Natural killer cell (primary cell): ENCODE results near the gene DUS1L. TPM values are rescaled to one million over a fixed set of nuclear protein-coding genes. Genes with fewer than 3 reads are reported as not detected.
A peak's percentile ranks its signal among the peaks of the same experiment; 100 is the strongest.

ENCODE experiments used
- ATAC-seq, 3 donors: fragments of 150-1000 bp in 2 of 3; fragments of 200-7000 bp in 1 of 3; cut with Tn5 transposase; 1 replicate in 1 of 3; 2 replicates in 2 of 3; pipeline ENCODE4 v1.10.0; 2021; ENCODE audit warnings: mild to moderate bottlenecking in 2 of 3, moderate library complexity in 2 of 3
- DNase-seq, 2 donors: peaks; one replicate each; pipeline versions ENCODE4 v3.0.0 to v3.0.0-alpha.2; 2013 to 2021; ENCODE audit warnings: mixed read lengths in 1 of 2
- H3K27ac ChIP-seq: one replicate; pipeline ENCODE4 v1.5.1; 2013; ENCODE audit warnings: mild to moderate bottlenecking, low read length
- H3K27me3 ChIP-seq: one replicate; pipeline ENCODE4 v1.6.1; 2013; ENCODE audit warnings: low read length; ENCODE audit not compliant: control insufficient read depth, insufficient read depth
- H3K36me3 ChIP-seq: one replicate; pipeline ENCODE4 v1.6.1; 2013; ENCODE audit warnings: low read length; ENCODE audit not compliant: control insufficient read depth, insufficient read depth
- H3K4me1 ChIP-seq: one replicate; pipeline ENCODE4 v1.6.1; 2013; ENCODE audit warnings: low read length; ENCODE audit not compliant: control insufficient read depth, insufficient read depth
- H3K4me3 ChIP-seq: one replicate; pipeline ENCODE4 v1.5.1; 2013; ENCODE audit warnings: low read length
- H3K9me3 ChIP-seq: one replicate; pipeline ENCODE4 v1.6.1; 2013; ENCODE audit warnings: low read length; ENCODE audit not compliant: control insufficient read depth, insufficient read depth
- H3K27ac Mint-ChIP-seq, 2 donors: one replicate each; pipeline ENCODE4 v1.8.0; 2022; ENCODE audit warnings: mild to moderate bottlenecking in 2 of 2, mixed read lengths in 2 of 2, moderate library complexity in 1 of 2
- H3K27me3 Mint-ChIP-seq, 2 donors: one replicate each; pipeline ENCODE4 v1.8.0; 2022; ENCODE audit warnings: low read depth in 2 of 2, mixed read lengths in 2 of 2
- H3K36me3 Mint-ChIP-seq: one replicate; pipeline ENCODE4 v1.8.0; 2022; ENCODE audit warnings: mixed read lengths
- H3K4me1 Mint-ChIP-seq, 2 donors: one replicate each; pipeline ENCODE4 v1.8.0; 2022; ENCODE audit warnings: mixed read lengths in 2 of 2
- H3K4me3 Mint-ChIP-seq: one replicate; pipeline ENCODE4 v1.8.0; 2022; ENCODE audit warnings: mild to moderate bottlenecking, moderate library complexity, mixed read lengths
- H3K9me3 Mint-ChIP-seq, 2 donors: one replicate each; pipeline ENCODE4 v1.8.0; 2022; ENCODE audit warnings: mixed read lengths in 2 of 2
- WGBS: methylation state at CpG from one replicate; pipeline ENCODE4 v1.1.7; 2013; ENCODE audit warnings: missing lambda C conversion rate; ENCODE audit not compliant: insufficient coverage; 5-methylcytosine and 5-hydroxymethylcytosine counted together
- intact Hi-C: fragments of 100-400 bp; cut with micrococcal nuclease; formaldehyde crosslinking; loops from one replicate; pipeline ENCODE4 v1.14.2; 2022
- total RNA-seq, 4 donors: library from RNA; stranded (reverse); fragments of 120-200 nt in 1 of 4; gene quantifications; one replicate each; pipeline versions ENCODE4 v1.2.3 to v1.2.4, GENCODE V29; 2013 to 2022
- TF ChIP-seq, protein P1 (sequence below): fragments of 200-600 bp; IDR thresholded peaks from one replicate; pipeline ENCODE4 v1.8.0; 2022; ENCODE audit warnings: antibody characterized with exemption

Gene DUS1L
- 100 to 1,000 TPM; 122 to 144 (median 136) TPM for total RNA-seq
- total RNA-seq (2013), result 77.8 TPM

DNA sequence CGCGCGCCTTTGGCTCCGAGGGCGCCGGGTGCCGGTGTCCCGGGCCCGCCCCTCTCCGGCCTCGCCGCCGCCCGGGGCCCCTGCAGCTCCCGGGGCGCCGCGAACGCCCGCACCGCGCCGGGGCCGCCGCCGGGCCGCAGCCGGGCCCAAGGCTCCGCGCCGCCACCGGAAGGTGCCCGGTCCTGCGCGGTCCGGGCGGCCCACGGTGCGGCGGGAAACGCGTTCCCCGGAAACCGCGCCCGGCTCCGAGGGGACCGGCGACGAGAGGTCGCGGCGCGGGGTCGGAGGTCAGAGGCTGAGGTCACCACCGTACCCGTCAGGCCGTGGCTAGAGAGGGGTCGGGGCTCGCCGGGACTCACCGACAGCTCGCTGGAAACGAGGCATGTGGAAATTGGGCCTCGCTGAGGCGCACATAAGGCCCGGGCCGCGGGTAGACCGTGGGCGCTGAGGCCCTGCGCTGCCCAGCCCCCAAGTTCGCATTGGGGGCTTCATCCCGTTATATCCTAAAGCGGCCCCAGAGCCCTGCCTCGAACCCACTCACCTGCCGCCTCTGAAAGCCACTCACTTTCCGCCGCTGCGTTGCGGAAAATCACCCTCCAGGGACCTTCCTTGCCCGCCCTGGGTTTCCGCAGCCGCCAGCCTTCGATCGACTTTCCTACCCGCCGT lies at the start of gene DUS1L:
Gene DUS1L, minus strand, starts transcription at position 167 of the 666 bp plus-strand sequence. CDS start 745 bp downstream, outside the sequence.
- Histone ChIP-seq H3K4me3 (peak within 1 kb of the TSS; percentile 71), H3K27me3 (no peaks in the 10 kb centered on the region), H3K4me1 (peaks cover 30% of the 10 kb centered on the region), H3K27ac (peak within 1 kb of the TSS; percentile 91), H3K9me3 (no peaks in the 10 kb centered on the region), H3K36me3 (peaks cover 12% of the 10 kb centered on the region)
- WGBS, result 10% methylated on average over 88 of the region's 88 CpGs
- Mint-ChIP-seq H3K9me3 (no peaks in the 10 kb centered on the region), H3K36me3 (no peaks in the 10 kb centered on the region), H3K27me3 (no peaks in the 10 kb centered on the region), H3K4me3 (peak within 1 kb of the TSS; percentile 86), H3K27ac (peak within 1 kb of the TSS; percentile 77 to 80), H3K4me1 (peaks cover 4 to 13% of the 10 kb centered on the region in 2 donors)
- DNase-seq (peak; percentile 74 to 87), ATAC-seq (peak; percentile 91 to 94 (median 91))
- TF ChIP-seq, protein P1, sequence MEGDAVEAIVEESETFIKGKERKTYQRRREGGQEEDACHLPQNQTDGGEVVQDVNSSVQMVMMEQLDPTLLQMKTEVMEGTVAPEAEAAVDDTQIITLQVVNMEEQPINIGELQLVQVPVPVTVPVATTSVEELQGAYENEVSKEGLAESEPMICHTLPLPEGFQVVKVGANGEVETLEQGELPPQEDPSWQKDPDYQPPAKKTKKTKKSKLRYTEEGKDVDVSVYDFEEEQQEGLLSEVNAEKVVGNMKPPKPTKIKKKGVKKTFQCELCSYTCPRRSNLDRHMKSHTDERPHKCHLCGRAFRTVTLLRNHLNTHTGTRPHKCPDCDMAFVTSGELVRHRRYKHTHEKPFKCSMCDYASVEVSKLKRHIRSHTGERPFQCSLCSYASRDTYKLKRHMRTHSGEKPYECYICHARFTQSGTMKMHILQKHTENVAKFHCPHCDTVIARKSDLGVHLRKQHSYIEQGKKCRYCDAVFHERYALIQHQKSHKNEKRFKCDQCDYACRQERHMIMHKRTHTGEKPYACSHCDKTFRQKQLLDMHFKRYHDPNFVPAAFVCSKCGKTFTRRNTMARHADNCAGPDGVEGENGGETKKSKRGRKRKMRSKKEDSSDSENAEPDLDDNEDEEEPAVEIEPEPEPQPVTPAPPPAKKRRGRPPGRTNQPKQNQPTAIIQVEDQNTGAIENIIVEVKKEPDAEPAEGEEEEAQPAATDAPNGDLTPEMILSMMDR, result no peak
- intact Hi-C loops, result no loop called here

DNA sequence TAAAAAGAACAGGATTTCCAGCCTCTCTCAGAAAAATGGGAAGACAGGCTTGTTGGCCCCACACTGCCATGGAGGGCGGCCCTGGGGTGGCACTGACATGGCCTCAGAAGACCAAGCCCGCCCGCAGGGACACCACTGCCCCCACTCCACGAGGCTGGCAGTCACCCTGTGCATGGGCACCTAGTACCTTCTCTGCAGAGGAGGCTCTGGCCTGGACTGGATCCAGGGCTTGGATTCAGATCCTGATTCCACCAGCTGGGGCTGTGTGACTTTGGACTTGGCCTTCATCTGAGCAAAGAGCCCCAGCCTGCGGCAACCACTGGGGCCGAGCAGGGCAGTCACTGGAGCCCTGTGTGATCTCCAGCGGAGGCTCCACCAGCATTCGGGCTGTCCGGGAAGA lies 49.3 kb upstream of the DUS1L start:
- 91% methylated on average over 9 of the region's 9 CpGs for WGBS
- H3K4me1 Mint-ChIP-seq, result no peaks in the 10 kb centered on the region
- no peaks in the 10 kb centered on the region for H3K9me3 Mint-ChIP-seq

DNA sequence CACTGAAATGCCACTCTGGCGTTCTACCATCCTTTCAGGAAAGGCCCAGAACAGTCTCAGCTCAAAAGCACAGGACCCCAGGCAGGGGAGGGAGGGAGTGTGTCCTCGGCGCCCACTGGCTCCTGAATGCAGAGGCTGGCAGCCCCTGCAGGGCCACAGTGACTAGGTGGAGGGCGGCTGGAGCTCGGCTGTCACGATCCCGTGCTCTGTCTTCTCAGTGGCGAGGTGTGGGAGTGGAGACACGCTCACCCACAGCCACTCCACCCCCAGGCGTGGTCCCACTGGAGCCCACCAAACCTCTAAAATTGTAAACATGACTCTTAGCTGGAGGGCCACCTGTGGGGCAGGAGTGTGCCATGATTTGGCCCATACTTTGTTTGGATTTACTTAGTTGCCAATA lies 48.8 kb upstream of the DUS1L start:
- Mint-ChIP-seq H3K4me3 (no peak overlapping the region), H3K36me3 (no peaks in the 10 kb centered on the region), H3K27me3 (no peaks in the 10 kb centered on the region), H3K9me3 (no peaks in the 10 kb centered on the region), H3K4me1 (no peaks in the 10 kb centered on the region), H3K27ac (no peak overlapping the region)
- DNase-seq (no peak), ATAC-seq (no peak)
- WGBS, result 91% methylated on average over 10 of the region's 10 CpGs
- intact Hi-C loops, result no loop called here
- Histone ChIP-seq H3K4me3 (no peak overlapping the region), H3K27me3 (no peaks in the 10 kb centered on the region), H3K36me3 (no peaks in the 10 kb centered on the region), H3K27ac (no peak overlapping the region), H3K4me1 (no peaks in the 10 kb centered on the region), H3K9me3 (no peaks in the 10 kb centered on the region)
- TF ChIP-seq, protein P1, result no peak

More for the DNA sequence above, 49.3 kb upstream of the DUS1L start:
- TF ChIP-seq, protein P1, result no peak
- Mint-ChIP-seq H3K27me3 (no peaks in the 10 kb centered on the region), H3K4me3 (no peak overlapping the region), H3K36me3 (no peaks in the 10 kb centered on the region), H3K27ac (no peak overlapping the region)
- Histone ChIP-seq H3K27me3 (no peaks in the 10 kb centered on the region), H3K36me3 (no peaks in the 10 kb centered on the region), H3K27ac (no peak overlapping the region), H3K4me3 (no peak overlapping the region), H3K9me3 (no peaks in the 10 kb centered on the region), H3K4me1 (no peaks in the 10 kb centered on the region)
- intact Hi-C loops, result no loop called here
- no peak for DNase-seq
- ATAC-seq, result no peak

DNA sequence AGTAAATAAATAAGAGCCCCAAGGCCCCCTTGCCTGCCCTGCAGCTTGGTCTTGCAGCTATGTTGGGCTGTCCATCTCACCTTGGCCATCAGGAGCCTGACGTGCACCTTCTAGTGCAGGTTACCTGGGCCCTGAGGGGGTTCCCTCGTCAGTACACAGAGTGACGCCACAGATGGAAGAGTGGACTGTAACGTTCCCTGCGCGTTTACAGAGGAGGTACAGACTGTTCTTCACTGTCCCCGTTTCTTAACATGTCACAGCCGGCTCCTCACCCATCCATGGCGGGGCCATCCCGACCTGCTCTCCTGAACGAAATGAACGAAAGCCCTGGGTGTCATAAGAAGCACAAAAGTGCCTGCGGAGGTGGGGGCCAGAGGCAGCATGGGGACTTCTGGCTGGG lies 48.3 kb upstream of the DUS1L start:
- Histone ChIP-seq H3K27ac (no peak overlapping the region), H3K27me3 (no peaks in the 10 kb centered on the region), H3K4me3 (no peak overlapping the region), H3K36me3 (no peaks in the 10 kb centered on the region), H3K9me3 (no peaks in the 10 kb centered on the region), H3K4me1 (no peaks in the 10 kb centered on the region)
- no peak overlapping the region for H3K4me3 Mint-ChIP-seq
- no peaks in the 10 kb centered on the region for H3K9me3 Mint-ChIP-seq
- TF ChIP-seq, protein P1, result no peak
- intact Hi-C loops, result no loop called here
- DNase-seq, result no peak
- 94% methylated on average over 13 of the region's 13 CpGs for WGBS
- no peak overlapping the region for H3K27ac Mint-ChIP-seq
- peaks cover 0 to 3% of the 10 kb centered on the region in 2 donors for H3K4me1 Mint-ChIP-seq
- no peak for ATAC-seq
- no peaks in the 10 kb centered on the region for H3K36me3 Mint-ChIP-seq
- H3K27me3 Mint-ChIP-seq, result no peaks in the 10 kb centered on the region
